Coronary artery (tissue), 2 donors: ENCODE measurements around the gene LMO2.

Source experiments
- DNase-seq: peaks from one replicate; pipeline ENCODE4 v3.0.0-alpha.2; 2017; ENCODE audit warnings: low spot score
- H3K27ac ChIP-seq, 2 donors: fragments of 200-600 bp; sonication (generic); one replicate each; pipeline ENCODE4 v1.5.1; 2016 to 2019
- H3K4me3 ChIP-seq: fragments of 200-600 bp; sonication (generic); 2 replicates; pipeline ENCODE4 v1.5.1; 2016; ENCODE audit warnings: mild to moderate bottlenecking, moderate library complexity
- TF ChIP-seq, protein P1 (sequence below): fragments of 200-600 bp; sonication (generic); IDR thresholded peaks from one replicate; pipeline ENCODE4 v1.5.1; 2019; ENCODE audit warnings: antibody characterized with exemption

Gene LMO2

DNA sequence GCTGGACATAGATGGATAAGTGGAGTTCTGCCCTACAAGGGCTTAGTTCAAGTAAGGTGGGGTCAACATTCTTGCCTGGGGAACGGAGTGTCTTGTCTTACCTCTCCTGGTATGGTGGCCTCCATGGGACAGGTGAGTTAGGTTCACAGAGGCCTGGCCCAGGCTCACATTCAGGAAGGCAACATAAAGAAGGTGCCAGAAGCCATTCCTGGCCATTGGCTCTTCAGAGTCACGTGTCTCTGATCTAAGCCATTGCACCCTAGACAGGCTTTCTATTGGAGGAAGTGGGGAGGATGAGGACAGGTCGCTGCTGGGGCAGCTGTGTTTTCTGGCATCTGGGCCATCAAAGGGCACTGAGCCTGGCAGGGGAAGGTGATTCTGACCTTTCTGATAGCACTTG, 14.8 kb downstream of the LMO2 start:
- TF ChIP-seq, protein P1, sequence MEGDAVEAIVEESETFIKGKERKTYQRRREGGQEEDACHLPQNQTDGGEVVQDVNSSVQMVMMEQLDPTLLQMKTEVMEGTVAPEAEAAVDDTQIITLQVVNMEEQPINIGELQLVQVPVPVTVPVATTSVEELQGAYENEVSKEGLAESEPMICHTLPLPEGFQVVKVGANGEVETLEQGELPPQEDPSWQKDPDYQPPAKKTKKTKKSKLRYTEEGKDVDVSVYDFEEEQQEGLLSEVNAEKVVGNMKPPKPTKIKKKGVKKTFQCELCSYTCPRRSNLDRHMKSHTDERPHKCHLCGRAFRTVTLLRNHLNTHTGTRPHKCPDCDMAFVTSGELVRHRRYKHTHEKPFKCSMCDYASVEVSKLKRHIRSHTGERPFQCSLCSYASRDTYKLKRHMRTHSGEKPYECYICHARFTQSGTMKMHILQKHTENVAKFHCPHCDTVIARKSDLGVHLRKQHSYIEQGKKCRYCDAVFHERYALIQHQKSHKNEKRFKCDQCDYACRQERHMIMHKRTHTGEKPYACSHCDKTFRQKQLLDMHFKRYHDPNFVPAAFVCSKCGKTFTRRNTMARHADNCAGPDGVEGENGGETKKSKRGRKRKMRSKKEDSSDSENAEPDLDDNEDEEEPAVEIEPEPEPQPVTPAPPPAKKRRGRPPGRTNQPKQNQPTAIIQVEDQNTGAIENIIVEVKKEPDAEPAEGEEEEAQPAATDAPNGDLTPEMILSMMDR = no peak
- H3K27ac ChIP-seq = no peak overlapping the region
- H3K4me3 ChIP-seq = no peak overlapping the region
- no peak for DNase-seq

DNA sequence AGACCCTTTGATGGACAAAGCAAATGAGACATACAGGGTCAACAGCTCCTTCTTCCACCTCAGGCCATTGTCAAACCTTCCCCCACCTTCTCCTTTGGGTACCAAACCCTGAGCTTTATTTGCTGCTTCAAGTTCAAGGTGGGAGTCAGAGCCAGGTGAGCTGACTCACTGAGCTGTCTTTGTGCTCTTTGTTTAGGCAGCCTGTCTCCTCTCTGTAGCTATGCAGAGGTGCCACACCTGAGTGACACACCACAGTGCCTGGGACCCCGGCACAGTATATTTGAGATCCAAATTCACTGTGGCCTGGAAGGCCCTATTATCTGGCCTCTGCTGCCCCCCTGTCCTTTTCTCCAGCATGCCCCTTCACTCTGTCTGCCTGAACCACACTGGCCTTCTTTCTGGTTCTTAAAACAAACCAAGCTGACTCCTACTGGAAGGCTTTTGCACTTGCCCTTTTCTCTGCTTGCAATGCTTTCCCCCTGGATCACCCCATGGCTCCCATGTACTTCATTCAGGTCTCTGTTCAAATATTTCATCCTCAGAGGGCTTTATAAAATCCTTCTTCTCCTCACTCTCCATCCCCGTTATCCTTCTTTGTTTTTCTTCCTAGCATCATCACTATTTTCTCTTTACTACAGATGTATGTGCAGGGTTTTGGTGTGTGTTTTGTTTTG, 16.1 kb downstream of the LMO2 start:
- TF ChIP-seq, protein P1 = no peak
- DNase-seq = no peak

DNA sequence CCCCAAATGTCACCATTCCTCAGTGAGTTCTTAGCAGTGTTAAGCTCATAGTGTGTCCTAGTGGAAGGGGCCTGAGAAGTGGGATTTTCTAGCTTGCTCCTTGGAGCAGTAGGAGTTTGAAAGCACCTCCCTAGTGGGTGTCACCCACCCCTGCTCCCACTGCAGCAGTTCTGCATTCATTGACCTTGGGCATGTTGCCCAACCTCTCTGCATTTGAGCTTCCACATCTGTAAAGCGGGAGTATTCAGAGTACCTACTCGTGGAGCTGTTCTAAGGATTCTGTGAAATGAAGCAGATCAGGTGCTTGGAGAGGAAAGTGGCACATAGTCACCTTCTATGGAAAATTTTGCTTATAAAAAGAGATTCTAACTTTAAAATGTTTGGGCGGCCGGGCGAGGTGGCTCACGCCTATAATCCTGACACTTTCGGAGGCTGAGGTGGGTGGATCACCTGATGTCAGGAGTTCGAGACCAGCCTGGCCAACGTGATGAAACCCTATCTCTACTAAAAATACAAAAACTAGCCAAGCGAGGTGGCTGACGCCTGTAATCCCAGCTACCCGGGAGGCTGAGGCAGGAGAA, 16.9 kb downstream of the LMO2 start:
- H3K4me3 ChIP-seq = no peak overlapping the region
- TF ChIP-seq, protein P1 = no peak

More for the DNA sequence above, 16.1 kb downstream of the LMO2 start:
- Histone ChIP-seq H3K27ac (no peak overlapping the region), H3K4me3 (no peak overlapping the region)

DNA sequence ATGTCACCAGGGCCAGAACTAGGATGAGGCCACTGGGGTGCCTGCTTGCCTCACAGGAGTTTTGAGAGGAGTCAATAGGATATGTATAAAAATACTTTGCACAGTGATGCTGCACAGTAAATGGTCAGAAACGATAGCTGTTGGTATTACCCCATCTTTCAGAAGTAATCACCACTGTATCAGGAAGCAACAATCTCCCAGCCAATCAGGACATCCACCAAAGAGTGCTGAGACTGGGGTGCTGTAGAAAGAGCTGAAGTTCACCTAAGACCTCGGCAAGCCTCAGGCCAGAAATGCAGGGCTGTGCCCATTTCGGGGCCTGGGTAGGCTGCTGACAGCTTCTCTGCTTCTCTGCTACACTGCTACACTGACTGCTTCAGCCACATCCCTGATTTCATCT, 17.4 kb downstream of the LMO2 start:
- TF ChIP-seq, protein P1 = no peak
- no peak for DNase-seq

More for the DNA sequence above, 16.9 kb downstream of the LMO2 start:
- no peak for DNase-seq
- no peak overlapping the region for H3K27ac ChIP-seq

DNA sequence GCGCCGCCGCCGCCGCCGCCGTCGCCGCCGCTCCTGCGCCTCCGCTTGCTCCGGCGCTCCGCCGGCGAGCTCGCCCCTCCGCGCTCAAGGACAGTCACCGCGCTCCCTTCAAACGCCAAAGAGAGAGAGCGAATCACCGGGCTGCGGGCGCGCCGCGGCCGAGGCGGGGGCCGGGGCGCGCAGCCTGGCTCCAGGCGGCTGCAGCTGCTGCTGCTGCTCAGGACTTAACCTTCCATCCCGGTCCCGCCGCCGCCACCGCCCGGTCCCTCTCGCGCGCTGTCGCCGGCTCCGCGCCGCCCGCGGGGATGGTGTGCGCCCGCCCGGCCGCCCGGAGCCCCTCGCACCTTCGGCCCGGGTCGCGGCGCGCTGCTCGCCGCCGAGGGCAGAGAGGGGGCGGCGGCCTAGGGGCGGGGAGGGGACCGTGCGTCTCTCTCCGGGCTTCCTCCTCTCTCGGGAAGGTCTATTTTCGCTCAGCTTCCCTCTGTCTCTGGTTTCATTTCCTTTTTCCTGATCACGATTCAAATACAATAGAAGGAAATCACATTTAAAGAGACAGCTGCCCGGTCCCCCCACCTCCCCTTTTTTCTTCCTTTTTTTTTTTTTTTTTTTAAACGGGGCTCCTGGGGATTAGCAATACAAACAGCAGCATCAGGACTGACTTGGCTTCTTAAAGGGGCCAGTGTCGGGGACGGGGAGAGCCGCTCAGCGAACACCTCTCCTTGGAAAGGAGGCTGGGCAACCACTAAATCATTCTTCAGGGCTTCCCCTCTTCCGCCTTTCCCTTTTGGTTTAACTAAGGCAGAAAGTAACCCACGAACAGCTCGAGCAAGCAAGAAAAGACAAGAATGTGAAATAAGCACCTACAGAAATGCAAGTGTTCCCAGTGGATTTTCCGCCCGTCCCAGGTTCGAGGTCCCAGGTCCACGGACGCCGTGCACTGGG, 22.1 kb downstream of the LMO2 start:
- Histone ChIP-seq H3K4me3 (peak overlapping the region; percentile 87), H3K27ac (peak overlapping the region; percentile 36 to 87)
- no peak for DNase-seq
- TF ChIP-seq, protein P1 = no peak

More for the DNA sequence above, 17.4 kb downstream of the LMO2 start:
- Histone ChIP-seq H3K27ac (no peak overlapping the region), H3K4me3 (no peak overlapping the region)

DNA sequence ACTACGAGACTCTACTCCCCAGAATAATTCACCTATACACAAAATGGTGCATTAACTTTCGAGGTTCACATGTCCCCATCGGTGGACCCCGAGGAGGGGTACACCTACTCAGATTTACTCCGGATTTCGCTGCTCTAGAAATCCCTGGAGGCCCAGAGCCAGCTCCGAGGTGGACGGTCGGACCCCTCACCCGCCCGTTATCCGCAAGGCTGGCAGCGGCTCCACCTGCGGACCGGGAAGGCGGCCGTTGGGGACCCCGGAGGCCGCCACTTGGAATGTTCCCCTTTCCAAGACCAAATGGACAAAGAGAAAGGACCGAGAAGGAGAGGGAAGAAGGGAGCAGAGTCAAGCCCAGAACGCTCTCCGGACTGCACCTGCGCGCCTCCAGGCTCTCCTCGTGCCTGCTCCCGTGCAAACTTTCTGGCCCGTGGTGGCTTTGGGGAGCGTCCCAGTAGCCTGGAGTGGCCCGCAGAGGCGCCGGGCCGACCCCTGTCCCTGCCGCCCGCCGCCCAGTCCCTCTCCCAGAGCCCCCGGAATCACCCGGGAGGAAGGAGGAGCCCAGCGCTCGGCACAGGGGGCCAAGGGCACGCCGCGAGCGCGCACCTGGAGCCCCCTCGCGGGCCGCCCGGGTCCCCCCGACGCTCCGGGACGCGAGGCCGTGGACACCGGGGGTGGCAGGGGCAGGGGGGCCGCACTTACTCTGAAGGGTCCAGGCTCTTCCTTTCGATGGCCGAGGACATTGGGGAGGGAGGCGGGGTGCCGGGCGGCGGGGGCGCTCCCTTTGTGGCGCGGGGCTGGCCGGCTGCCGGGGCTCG, 23.0 kb downstream of the LMO2 start:
- Histone ChIP-seq H3K4me3 (peak overlapping the region; percentile 87), H3K27ac (peak overlapping the region; percentile 18 to 87)
- TF ChIP-seq, protein P1 = no peak
- no peak for DNase-seq
